ENCODE data around the gene FSIP1.
A peak's percentile ranks its signal among the peaks of the same experiment; 100 is the strongest.

Gene FSIP1

DNA sequence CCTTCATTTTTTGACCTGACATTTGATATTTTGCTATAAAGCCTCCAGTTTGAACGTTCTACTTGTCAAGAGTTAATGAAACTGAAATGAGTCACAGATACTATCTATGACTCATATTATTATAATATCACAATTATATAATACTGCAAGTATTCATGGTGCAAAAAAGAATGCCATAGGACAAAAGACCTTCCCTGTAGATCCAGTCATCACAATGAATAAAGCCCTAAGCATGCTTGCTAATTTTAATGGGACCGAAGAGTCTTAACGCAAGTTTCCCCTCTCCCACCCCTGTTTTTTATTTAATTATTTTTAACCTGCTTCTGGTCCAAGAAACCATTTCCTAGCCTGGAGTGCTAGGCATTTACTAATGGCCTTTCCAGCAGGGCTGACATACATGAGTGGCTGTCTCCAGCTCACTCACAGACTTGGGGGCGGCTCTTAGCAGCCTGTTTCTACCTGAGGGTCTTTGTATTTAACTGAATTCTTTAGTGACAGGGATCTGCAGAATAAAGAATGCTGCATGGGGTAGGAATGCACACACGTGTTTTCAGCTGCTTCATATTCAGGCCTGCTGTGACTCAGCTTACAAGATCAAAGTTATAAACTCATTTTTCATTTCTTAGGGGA, 140.5 kb downstream of the FSIP1 start:
- peak; percentile 58 for FAIRE-seq

DNA sequence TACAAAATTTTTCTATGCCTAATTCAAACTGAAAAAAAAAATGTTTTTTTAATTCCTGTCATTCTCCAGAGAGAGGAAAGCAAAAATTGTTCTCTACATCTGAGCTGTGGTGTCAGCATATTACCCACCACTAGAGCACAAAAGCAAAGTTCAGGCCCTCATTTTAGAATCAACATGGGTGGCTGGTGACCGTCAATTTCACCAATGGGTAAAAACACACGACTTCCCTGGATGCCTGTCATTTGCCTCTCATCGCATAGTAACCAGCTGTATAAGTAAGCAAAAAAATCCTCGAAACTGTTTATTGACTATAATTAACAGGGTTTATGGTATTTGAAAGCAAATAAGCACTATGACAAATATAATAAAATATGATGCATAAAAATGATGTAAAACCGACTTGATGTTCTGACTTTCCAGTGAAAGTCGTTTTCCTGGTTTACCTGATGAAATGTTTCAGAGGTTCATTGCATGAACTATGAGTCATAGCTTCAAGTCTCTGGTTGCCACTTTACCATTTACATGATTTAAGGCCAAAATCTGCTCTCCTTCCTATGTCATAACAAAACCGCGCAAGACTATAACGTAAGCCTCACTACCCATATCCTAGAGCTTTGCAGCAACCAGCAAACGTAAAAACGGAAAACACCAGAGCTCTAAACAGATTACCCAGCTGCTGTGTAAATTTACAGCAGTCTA, 141.3 kb downstream of the FSIP1 start:
- FAIRE-seq, result no peak

DNA sequence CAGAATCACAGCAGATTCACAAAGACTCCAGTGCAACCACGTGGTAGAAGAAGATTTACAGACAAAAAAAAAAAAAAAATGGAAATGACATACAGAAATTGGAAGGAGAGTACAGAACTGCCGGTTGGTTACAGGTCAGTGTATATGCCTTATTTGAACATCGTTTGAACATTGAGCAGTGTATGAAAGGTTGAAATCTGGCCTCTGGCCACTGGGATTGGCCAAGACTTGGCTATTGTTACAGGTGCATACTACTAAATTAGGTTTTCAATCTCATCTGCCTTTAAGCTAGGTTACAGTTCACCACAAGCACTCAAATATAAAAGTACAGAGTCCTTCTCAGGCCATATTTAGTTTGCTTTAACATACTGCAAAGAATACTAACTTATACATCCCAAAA, 142.0 kb downstream of the FSIP1 start:
- FAIRE-seq, result no peak

DNA sequence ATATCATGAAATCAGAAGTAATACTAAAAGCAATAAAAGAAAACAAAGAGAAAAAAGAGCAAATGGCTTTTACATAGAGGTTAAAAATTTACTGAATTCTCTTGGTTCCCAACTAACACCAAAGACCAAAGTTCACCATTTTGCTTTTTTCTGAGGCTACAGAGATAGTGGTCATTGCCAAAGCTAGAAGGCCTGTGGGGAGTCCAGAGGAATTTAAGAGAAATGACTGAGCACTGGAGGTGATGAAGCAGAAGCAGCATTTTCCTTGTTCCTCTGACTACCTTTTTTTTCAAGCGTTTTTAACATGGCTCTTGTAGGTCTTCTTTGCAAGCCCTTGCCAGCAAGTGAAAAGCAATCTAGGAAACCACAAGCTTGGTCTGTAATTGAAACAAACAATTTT, 143.6 kb downstream of the FSIP1 start:
- FAIRE-seq, result no peak

DNA sequence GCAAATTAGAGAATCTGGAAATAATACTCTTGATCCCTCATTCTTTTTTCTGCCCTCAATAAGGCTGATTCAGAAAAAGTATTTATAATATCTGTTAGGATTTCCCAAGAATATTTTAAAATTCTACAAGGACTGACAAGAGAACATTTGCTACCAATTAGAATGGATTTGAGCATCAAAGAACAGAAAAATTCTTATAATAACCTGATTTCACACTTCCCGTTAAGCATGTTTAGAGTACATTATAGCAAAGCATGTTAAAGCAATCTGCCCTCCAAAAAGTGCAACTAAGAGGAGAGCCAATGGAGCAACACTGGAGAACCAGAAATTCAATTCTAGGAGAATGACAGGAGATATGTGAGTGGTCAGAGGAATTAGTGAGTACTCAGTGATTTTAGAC, 144.6 kb downstream of the FSIP1 start:
- FAIRE-seq, result no peak

DNA sequence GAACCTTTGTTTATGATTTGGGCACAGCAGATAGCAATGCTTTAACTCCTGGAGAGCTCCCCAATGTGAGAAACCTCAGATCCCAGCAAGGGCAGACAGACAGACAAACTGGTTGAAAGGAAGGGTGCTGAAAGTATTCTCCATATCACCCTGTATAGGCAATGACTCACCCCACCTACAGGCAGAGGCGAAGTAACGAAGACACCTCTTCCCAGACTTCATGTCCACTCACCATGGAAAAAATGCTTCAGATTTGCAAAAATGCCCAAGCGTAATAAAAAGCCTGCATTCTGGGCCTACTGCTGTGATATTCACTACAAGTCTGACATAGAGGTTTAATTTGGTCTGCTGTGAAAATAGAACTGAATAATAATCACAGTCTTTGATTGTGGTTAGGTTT, 151.3 kb downstream of the FSIP1 start:
- FAIRE-seq, result no peak

DNA sequence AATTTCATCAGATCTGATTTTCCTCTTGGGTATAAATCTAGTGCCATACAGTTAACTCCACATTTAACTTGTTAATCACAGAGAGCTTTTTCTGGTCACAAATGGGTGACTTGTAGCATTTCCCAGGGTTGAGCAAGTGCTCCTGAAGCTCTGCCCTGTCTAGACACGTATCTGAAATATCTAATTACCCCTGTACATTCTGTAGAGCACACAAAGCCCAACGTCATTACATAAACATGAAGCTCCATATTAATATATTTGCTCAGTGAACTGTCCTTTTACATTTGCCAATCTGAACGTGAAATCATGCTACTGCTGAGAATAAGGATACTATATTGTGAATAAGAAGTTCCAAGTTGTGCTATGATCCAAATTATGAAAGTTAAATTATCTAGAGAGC, 152.7 kb downstream of the FSIP1 start:
- FAIRE-seq, result no peak

DNA sequence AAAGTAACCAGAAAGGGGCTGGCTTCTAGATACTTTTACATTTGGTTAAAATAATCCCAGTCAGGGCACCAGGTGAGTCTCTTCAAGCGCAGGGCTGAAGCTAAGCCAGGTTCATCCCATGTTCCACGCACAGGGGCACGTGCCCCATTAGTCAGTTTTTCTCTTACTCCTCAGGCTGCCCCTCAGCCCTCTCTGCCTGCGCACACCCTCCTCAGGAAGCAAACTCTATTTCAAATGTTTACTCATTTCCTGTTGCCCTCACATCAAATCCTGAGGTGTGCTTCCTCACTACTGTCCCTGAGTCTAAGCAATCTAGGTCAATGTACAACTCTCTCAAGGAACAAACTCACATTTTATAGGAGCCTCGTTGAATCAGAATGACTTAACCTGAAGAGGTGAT, 153.3 kb downstream of the FSIP1 start:
- no peak for FAIRE-seq

DNA sequence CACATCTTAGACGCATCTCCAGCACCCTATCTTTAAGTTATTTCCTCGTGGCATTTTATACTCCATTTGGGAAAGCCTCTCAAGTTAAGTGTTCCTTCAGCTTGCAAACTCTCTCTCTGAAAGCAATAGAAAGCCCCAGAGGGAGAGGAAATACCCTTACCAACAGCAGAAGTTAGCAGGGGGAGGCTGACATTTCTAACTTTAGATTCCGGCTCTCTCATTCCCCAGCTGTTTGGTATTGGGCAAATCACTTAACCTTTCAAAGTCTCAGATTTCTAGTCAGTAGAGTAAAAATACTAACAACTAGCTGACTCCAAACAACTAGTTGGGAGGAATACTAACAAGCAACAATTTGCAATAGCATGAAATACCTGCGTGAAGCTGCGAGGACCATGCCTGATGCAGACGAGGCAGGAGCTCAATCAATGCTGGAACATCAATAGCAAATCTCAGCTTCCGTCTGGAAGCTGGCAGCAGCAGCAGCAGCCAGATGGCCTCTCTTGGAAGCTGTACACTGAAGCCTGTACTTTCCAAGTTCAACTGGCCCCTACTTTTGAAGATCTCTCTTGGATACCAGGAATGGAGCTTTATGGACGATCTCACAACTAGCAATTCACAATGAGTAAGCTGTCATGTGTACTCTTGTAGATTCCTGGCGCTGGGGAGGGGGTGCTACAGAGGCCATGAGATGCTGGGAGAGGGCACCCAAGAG, 153.9 kb downstream of the FSIP1 start:
- no peak for FAIRE-seq

DNA sequence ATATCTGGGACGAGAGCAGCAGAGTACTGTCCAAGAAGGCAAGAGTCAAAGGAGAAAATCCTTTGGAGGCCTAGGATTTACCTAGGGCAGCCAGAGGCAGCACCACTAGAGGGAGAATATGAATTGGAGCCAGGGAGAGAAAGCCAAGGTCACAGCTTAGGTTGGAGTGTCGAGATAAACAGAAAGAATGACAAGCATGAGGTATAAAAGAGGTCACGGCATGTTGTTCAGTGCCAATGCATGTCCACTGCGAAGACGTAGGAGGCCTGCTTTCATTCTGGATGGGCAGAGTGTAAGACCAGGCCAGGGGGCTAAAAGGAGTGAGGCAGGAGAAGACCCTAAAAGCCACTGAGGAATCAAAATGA, 154.5 kb downstream of the FSIP1 start:
- FAIRE-seq, result no peak

DNA sequence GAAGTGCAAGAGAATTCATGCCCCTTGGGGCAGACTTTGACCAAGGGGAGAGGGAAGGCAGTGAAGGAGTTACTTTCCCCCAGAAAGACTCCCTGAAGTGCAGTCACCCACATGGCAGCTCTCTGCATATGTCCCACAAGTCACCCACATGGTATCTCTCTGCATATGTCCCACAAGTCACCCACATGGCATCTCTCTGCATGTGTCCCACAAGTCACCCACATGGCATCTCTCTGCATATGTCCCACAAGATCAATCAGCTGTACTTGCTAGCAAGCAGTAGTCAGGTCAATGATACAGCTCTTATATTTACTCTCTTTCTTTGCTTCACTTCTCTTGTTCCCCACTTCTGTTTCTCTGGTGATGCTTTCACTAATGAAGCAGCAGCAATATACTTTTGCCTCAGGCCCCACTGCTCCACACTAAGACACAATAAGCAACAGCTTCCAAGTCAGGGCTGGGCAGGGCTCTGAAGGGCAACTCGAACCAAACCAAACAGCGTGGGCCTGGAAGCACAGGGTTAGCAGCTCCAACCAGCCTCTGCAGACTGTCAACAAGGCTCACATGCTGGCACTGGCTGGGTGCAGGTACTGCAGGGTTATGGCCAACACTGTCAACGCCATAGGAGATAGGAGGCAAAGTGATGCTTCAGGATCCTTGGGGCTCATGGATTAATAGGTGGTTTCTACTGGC, 155.0 kb downstream of the FSIP1 start:
- FAIRE-seq, result no peak

DNA sequence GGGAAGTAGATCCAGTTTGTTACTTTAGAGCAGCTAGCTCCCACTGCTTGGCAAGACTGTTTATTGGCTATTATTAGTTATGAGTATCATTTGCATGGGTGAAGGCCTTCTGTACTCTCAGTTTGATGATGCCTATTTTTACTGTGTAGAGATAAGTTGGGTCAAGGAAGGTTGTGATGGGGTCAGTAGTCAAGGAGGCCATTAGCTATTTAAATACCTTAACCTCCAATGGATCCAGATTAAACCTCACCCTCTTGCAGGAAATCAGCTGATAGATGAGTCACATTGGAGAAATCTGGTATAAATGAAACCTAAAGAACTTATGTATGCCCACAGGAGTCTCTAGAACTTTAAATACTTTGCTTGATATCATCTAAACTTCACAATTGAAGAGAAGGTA, 156.8 kb downstream of the FSIP1 start:
- FAIRE-seq, result no peak

DNA sequence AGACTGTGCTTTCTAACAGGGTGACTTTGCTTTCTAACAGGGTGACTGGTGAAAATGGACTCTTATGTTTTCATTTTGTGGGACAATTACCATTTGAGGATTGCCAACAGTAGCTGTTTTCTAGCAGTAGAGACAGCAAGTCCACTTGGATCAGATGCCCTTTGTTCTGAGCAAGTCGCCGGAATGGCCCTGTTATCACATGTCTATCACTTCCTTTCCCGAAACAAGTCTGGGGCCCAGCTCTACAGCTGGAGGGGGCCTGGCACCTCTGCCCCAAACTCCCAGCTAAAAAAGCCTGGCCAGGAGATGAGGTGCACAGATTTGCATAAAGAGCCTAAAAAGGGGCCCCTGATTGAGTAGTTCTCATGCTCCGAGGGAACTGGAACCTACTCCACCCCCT, 157.2 kb downstream of the FSIP1 start:
- no peak for FAIRE-seq

DNA sequence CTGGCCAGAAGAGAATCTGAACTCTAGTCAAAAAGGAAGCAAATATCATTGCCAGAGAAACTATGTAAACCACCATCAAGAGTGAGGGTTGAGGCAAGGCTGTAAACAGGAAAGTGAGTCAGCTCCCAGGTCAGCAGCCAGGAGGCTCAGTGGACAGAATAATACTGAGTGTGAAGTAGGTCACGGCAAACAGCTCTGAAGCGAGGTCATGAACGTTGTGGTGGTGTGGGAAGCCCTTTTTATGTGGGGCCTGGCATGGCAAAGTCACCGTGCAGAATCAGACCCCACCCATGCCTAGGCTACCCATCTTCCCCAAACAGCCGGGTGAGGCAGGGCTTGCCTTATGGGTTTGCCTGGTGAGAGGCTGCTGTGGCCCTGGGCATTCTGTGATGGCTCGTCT, 157.8 kb downstream of the FSIP1 start:
- FAIRE-seq, result no peak

DNA sequence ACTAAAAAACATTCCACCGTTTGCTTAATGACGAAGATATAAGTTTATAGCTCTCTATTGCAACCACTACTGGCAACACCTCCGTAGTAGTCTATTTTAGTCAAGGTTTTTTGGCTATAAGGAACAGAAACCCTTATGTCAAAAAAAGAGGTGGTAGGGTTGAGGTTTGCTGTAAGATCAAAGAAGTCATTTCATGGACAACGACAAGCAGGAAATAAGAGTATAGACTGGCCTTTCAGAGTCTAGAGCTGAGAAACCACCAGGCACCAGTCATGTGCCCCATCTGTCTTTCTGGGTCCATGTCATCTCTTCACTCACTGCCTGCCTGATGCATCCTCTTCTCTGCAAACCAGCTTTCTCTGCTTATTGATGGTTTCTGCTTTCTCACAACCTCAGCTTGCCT, 159.1 kb downstream of the FSIP1 start:
- no peak for FAIRE-seq

DNA sequence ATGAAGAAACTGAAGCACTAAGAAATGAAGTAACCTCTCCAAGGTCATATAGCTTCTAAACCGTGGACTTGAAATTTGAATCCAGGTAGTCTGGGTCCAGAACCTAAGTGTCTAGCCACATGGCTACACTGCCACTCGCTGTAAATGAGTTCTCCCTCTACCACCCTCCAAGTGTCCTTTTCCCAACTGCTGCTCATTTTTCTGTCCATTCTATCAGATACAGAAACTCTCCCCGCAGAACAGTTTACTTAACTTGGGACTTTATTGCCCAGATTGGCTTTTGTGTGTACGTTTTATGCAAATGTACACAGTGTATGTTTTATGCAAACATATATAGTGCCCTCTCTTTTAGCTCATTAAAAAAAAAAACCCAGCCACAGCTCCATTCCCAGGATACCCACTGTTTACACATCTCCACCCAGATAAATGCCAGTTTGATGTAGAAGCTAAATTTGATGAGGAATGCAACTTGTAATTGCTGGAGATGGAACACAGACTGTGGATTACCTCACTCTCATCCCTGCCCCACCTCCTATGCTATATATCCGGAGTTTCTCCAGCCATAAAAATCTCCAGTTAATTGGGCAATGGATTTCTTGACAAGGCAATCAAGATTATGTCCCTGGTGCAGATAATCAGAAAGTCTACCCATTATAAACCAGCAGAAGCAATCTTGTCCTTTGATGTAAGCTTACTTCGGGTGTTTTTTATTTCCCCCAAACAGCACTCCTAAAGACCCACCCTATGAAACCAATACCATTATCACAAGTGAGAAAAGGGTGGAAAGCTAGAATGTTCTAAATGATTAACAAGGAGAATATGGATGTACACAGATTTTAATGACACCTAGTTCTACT, 159.8 kb downstream of the FSIP1 start:
- FAIRE-seq, result no peak

DNA sequence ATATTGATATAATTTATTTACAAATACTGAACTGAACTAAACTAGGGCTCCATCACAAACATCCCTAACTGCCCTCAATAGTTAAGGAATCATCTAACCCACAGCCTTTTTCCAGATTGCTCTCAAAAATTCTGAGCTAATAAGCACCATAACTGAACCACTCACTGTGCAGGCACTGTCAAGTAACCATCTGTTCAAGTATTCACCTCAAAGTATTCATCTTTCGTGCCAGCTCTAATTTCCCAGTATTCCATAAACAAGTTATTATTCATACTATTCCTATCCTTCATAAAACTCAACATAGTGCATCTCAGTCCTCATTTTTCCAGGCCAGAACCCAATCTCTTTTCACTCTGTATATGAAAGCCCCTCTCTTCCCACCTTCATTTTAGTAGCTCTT, 160.7 kb downstream of the FSIP1 start:
- FAIRE-seq, result no peak

DNA sequence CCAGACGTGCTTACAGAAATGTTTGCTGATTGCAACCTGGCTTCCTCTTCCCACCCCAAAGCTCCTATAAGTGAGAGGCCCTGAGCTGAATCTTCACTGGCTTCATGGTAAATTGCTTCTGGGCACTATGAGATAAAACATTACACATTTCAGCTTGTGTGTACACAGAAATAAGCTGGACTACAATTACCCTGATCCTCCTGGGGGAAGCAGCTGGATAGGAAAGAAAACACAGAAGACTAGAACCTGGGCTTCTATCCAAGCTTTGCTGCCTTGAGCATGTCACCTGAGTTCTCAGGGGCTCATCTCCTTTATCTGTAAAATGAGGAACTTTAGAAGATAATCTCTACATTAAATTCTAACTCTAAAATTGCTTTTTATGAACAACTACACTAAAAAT, 161.4 kb downstream of the FSIP1 start:
- no peak for FAIRE-seq

DNA sequence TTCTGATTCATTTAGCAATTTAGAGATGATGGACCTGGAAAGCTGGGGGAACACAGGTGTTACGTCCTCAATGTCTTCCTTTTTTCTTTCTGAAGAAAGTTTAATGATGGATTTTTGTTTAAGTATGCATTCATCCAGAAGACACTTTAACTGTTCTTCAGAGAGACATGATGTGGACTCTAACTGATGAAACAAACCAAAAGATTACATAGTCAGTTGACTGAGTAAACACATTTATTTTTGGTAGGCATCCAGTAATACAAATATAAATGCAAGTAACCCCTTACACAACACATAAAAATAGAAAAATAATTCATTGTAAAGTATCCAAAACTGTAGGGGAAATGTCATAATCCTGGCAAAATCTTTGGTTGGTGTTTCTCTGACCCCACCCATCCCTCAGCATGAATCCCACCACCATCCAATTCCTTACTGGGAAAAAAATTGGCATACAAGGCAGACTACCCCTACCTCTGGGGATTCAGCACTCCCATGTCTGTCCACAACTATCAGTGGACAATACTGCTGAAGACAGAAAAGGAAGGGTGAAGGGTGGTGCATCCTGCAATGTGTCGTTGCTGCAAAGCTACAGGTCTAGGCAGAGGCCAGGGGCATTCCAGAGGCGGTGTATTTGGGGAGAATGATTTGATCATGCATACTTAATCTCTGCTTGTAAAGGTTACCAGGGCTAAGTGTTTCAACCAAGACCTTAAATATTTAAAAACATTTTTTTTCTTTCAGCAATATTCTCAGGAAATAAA, 164.4 kb downstream of the FSIP1 start:
- no peak for FAIRE-seq

DNA sequence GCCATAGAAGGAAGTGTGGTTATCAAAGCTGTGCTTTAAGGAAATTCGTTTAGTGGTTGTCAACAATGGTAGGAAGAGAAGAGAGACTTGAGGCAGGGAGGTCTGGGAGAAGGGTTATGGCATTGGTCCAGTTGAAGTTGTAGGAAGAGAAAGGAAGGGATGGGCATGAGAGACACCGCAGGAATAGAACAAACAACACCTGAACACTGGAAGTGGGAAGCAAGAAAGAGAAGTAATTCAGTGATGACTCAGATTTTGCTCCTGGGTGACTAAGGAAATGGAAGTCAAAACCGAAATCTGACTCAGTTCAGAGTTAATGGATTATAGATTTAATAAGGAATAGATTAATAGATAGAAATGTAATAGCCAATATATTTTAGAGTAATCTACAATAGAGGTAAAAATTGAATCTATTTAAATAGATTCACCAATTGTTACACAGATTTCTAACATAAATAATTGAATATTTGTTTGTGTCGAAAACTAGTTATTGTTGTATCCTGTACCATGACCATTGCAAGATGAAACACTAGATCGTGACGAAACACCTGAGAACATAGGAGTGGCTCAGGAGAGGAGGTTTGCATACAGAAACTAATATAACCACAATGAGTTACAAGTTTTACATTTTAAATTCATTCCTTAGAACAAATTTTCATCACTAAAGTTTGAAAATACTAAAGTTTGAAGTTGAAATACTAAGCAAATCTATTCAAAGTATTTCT, 165.7 kb downstream of the FSIP1 start:
- FAIRE-seq, result no peak

DNA sequence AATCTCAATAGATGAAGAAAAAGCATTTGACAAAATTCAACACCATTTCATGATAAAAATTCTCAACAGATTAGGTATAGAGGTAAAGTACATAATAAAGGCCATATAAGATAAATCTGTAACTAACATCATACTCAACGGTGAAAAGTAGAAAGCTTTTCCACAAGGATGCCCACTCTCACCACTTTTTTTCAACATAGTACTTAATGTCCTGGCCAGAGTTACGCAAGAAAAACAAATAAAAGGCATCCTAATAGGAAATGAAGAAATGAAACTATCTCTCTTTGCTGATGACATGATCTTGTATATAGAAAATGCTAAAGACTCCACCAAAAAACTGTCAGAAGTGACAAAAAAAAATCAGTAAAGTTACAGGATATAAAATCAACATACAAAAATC, 168.8 kb downstream of the FSIP1 start:
- FAIRE-seq, result no peak
